NCI-H146 treated with DMSO at 0.1 percent for 48 hours (cell line): Measurements from ENCODE around the gene SMYD4.

Experiments used
- DNase-seq: peaks from one replicate; lab custom pipeline; 2025; ENCODE audit not compliant: unreplicated experiment; lab: John Stamatoyannopoulos, UW

SMYD4 gene

GRCh38 chr17:1735418-1735817 lies 94.3 kb downstream of the SMYD4 start:
- DNase-seq = no peak

- no peak for DNase-seq
These were observed 95.9 kb downstream of the SMYD4 start for GRCh38 chr17:1733759-1734158.

GRCh38 chr17:1732833-1733321 lies 96.8 kb downstream of the SMYD4 start:
- DNase-seq = no peak

GRCh38 chr17:1732241-1732832 lies 97.4 kb downstream of the SMYD4 start:
- DNase-seq = no peak

- DNase-seq = no peak
These were observed 98.6 kb downstream of the SMYD4 start for GRCh38 chr17:1731194-1731506.

DNA sequence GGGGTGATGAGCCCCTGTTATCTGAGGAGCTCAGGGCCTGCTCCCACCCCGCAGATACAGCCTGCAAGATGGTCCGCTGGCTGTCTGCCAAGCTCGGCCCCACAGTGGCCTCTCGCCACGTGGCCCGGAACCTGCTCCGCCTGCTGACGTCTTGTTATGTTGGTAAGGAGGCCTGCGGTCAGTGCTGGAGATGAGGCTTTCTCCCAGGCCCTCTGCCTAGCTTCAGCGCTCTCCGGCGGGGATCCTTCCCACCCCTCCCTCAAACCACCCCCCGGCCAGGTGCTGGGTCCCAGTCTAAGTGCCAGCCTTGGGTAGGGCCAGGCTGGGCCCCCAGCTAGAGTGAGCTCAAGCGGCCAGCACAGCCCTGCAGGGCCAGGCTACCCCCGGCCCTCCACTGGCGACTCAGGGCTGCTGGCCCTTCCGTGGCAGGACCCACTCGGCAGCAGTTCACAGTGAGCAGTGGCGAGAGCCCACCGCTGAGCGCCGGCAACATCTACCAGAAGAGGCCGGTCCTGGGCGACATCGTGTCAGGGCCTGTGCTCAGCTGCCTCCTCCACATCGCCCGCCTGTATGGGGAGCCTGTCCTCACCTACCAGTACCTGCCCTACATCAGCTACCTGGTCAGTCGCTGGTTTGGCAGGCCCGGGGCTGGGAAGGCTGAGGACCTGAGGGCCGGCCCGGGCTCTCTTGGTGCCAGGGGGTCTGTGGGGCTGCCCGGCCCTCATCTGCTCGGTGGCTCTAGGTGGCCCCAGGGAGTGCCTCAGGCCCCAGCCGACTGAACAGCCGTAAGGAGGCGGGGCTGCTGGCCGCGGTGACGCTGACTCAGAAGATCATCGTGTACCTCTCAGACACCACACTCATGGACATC lies 99.1 kb downstream of the SMYD4 start:
- DNase-seq = no peak

DNA sequence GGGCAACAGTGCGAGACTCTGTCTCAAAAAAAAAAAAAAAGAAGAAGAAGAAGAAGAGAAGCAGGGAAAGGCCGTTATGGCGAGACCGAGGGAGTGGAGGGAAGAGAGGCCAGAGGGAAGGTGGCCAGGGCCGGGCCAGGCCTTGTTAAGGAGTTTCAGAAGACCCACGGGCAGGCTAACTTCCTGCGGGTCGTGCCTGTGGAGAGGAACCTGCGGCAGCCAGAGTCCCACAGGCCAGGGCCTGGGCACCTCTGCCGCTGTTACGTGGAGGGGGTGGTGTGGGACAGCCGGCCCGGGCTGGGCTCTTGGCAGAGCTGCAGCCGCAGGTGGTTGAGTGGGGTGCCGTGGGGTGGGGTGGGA lies 99.8 kb downstream of the SMYD4 start:
- no peak for DNase-seq
